Adrenal gland (tissue), 12 donors: ENCODE data around the gene GRM4. TPM values are rescaled to one million over a fixed set of nuclear protein-coding genes. Genes with fewer than 3 reads are reported as not detected.

Experiments
- DNase-seq, 7 donors: peaks; one replicate each; pipeline ENCODE4 v3.0.0-alpha.2; 2019 to 2020
- H3K27ac ChIP-seq, 5 donors: fragments of 200-600 bp; sonication (generic) in 4 of 5; 1 replicate in 3 of 5; 2 replicates in 2 of 5; pipeline versions ENCODE4 v1.5.1 to v1.8.0; 2016 to 2020; ENCODE audit warnings: mild to moderate bottlenecking in 1 of 5
- H3K27me3 ChIP-seq: fragments of 200-600 bp; 2 replicates; pipeline ENCODE4 v1.8.0; 2021
- H3K36me3 ChIP-seq, 2 donors: fragments of 200-600 bp; replicated peaks in 1 of 2; 1 replicate in 1 of 2; 2 replicates in 1 of 2; pipeline versions ENCODE4 v1.5.1 to v1.8.0; 2018 to 2022
- H3K4me1 ChIP-seq, 2 donors: fragments of 200-600 bp; replicated peaks in 1 of 2; 1 replicate in 1 of 2; 2 replicates in 1 of 2; pipeline versions ENCODE4 v1.5.1 to v1.8.0; 2018 to 2021
- H3K4me3 ChIP-seq, 4 donors: fragments of 200-600 bp; sonication (generic) in 3 of 4; one replicate each; pipeline ENCODE4 v1.5.1; 2016 to 2018
- H3K9me3 ChIP-seq, 3 donors: fragments of 200-600 bp; sonication (generic) in 1 of 3; replicated peaks in 1 of 3; 1 replicate in 2 of 3; 2 replicates in 1 of 3; pipeline versions ENCODE4 v1.5.1 to v1.8.0; 2016 to 2021
- POLR2A ChIP-seq, 2 donors: fragments of 450-650 bp; IDR thresholded peaks; one replicate each; pipeline ENCODE4 v1.6.1; 2017; ENCODE audit warnings: antibody characterized with exemption in 2 of 2, mild to moderate bottlenecking in 2 of 2, moderate library complexity in 1 of 2
- WGBS, 4 donors: extraction: QIAGEN DNeasy Blood & Tissue Kit in 2 of 4; methylation state at CpG; one replicate each; pipeline versions ENCODE4 v1.1.5 to v1.1.7; 2013 to 2017; 5-methylcytosine and 5-hydroxymethylcytosine counted together
- intact Hi-C, 2 donors: fragments of 100-400 bp; cut with DNase I; formaldehyde crosslinking; loops; one replicate each; pipeline versions ENCODE4 v1.14.1 to v1.15.0; 2022 to 2023
- polyA plus RNA-seq, 3 donors: library from polyadenylated mRNA; stranded (reverse); fragments of 200-250 nt in 2 of 3; fragments of 350-450 nt in 1 of 3; fragmentation: Illumina TruSeq in 1 of 3; extraction: RNeasy Lipid Tissue Mini Kit (QIAGEN cat#74804) in 1 of 3; gene quantifications; one replicate each; pipeline ENCODE4 v1.2.3, GENCODE V29; 2013 to 2014
- total RNA-seq, 9 donors: library from RNA; depleted of rRNA in 4 of 9; stranded (reverse); fragments of >200 nt in 4 of 9; fragments of 120-200 nt in 1 of 9; fragmentation: NEBNext Ultra II Directional in 1 of 9; extraction: Animal tissue kit (Norgen Biotek cat#: 25700) in 1 of 9; gene quantifications; one replicate each; pipeline versions ENCODE4 v1.1.0 to v1.2.4, GENCODE V29; 2013 to 2023
- TF ChIP-seq, protein P1 (sequence below), 6 experiments: fragments of 450-650 bp in 4 of 6; fragments of 200-600 bp in 2 of 6; sonication (generic) in 1 of 6; IDR thresholded peaks; 1 replicate in 5 of 6; 2 replicates in 1 of 6; pipeline versions ENCODE4 v1.5.1 to v1.8.0; 2016 to 2021; ENCODE audit warnings: antibody characterized with exemption in 6 of 6, mild to moderate bottlenecking in 2 of 6, moderate library complexity in 1 of 6
- donor health status: healthy with polysubstance abuse.
- donor health status: Bipolar disorder and iron deficiency.
- donor health status: DM: yes; HTN: yes; CAD: no.
- donor health status: DM: no; HTN: no; CAD: no.
- donor health status: DM: no; HTN: no; CAD: no.
- donor health status: DM: yes; HTN: yes; CAD: no.

Gene GRM4
- total and polyA plus RNA-seq, 12 donors = 0.06 TPM; not detected in 11

DNA sequence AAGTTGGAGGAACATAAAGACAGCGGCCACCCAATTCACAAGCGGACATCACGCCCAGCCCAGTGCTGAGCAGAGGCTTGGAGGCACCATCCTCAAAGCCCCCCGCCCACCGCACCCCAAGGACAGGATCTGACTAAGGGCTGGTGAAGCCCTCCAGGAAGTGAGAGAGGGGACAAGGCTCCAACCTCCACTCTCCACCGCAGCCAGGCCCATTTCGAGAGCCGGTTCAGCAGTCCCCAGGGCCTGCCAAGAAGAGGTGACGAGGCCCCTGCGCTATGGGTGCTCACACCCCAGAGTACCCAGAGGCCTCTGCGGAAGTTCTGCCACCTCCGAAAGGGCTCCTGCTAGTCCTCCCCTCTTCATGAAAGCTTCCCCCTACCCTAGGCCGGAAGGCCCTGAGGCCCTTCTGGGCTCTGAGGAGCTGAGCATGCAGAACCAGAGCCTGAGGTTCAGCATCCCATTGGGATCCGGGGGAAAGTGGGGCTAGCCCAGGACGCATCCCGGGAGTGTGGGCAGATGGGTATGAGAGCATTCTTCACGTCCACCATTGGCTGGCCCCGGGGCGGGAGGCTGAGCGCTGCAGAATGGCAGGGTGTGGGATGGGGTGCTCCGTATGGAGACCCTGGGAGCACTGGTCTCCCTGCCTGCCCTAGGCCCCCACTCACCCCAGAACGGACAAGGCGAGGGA is 2.5 kb downstream of the GRM4 start:
- DNase-seq = no peak
- no peak for TF ChIP-seq POLR2A (IDR thresholded peaks at IDR 0.05)
- TF ChIP-seq, protein P1, sequence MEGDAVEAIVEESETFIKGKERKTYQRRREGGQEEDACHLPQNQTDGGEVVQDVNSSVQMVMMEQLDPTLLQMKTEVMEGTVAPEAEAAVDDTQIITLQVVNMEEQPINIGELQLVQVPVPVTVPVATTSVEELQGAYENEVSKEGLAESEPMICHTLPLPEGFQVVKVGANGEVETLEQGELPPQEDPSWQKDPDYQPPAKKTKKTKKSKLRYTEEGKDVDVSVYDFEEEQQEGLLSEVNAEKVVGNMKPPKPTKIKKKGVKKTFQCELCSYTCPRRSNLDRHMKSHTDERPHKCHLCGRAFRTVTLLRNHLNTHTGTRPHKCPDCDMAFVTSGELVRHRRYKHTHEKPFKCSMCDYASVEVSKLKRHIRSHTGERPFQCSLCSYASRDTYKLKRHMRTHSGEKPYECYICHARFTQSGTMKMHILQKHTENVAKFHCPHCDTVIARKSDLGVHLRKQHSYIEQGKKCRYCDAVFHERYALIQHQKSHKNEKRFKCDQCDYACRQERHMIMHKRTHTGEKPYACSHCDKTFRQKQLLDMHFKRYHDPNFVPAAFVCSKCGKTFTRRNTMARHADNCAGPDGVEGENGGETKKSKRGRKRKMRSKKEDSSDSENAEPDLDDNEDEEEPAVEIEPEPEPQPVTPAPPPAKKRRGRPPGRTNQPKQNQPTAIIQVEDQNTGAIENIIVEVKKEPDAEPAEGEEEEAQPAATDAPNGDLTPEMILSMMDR (IDR thresholded peaks at IDR 0.05) = no peak
- WGBS, 4 donors = 21 to 53% (median 47%) methylated on average over 7 to 23 of the region's 23 CpGs
- intact Hi-C loops = no loop called here
- H3K9me3 ChIP-seq = no peaks in the 10 kb centered on the region
- H3K4me3 ChIP-seq = no peak overlapping the region
- no peak overlapping the region for H3K27ac ChIP-seq
- H3K4me1 ChIP-seq = peaks cover 13 to 16% of the 10 kb centered on the region in 2 donors
- peaks cover 74% of the 10 kb centered on the region for H3K27me3 ChIP-seq
- H3K36me3 ChIP-seq = no peaks in the 10 kb centered on the region

DNA sequence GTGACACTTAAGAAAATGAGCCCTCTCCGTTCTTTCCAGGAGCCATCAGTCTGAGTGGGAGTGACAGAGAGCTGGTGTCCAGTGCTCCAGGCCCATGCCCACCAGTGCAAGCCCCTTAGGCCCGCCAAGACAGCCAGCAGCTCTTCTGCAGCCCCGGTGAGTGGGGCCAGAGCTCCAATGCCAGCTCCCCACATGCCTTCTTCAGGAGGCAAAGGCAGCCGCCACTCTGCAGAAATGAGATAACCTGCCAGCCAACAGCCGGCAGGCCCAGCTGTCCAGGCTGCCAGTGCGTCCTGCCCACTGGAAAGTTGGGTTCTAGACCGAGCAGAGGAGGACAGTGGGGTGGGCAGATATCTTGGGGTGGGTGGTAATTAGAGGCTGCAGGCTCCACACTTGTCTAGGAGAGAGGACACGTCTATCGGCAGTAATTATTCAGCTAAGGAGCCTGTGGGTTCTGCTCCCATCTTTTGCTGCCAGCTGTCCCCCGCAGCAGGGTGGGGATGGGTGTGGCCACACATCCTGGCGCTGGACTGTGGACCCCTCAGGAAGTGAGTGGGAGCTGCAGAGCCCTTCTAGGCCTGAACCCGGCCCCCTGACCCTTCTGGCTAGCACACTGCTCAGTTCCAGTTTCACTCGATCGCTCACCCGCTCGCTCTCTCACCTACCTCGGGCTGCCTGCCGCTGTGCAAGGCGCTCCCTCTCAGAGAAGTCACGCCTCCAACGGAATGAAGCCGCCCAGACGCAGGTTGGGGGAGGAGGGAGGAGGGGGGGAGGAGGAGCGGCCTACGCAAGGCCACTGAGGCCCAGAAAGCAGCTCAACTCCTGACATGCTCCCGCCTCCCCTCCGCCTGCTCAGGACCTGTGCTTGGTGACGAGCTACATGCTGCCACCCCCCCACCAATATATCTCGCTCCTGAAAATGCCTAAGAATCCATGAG is 3.6 kb downstream of the GRM4 start:
- Histone ChIP-seq H3K4me1 (peaks cover 13 to 16% of the 10 kb centered on the region in 2 donors), H3K27ac (no peak overlapping the region), H3K36me3 (no peaks in the 10 kb centered on the region), H3K4me3 (no peak overlapping the region), H3K9me3 (no peaks in the 10 kb centered on the region), H3K27me3 (peaks cover 77% of the 10 kb centered on the region)
- intact Hi-C loops = no loop called here
- peak in 6 of 7 donors; percentile 31 to 59 (median 46) for DNase-seq
- WGBS, 4 donors = 11 to 32% (median 25%) methylated on average over 17 to 29 of the region's 29 CpGs
- TF ChIP-seq POLR2A (IDR thresholded peaks at IDR 0.05) = no peak
- TF ChIP-seq, protein P1 (IDR thresholded peaks at IDR 0.05) = no peak

DNA sequence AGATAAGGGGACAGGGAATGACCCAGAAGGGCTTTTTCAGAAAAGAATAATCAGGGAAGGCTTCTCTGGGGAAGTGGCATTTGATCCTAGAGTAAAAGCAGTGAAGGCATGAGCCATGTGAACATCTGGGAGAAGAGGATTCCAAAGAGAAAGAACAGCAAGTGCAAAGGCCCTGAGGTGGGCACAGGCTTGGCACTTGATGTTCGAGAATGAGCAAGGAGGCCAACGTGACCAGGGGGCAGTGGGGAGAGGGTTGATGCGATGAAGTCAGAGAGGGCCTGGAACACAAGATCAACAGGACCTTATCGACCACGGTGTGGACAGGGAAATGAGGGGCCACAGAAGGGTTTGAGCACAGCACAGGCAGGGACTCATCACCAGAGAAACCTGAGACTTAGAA is 5.8 kb downstream of the GRM4 start:
- intact Hi-C loops = no loop called here
- H3K4me1 ChIP-seq = peaks cover 13 to 14% of the 10 kb centered on the region in 2 donors
- H3K36me3 ChIP-seq = no peaks in the 10 kb centered on the region
- WGBS, 4 donors = 73 to 82% (median 77%) methylated on average over 5 of the region's 5 CpGs
- H3K4me3 ChIP-seq = no peak overlapping the region
- peaks cover 71% of the 10 kb centered on the region for H3K27me3 ChIP-seq
- no peak overlapping the region for H3K27ac ChIP-seq
- DNase-seq = no peak
- H3K9me3 ChIP-seq = no peaks in the 10 kb centered on the region
- TF ChIP-seq, protein P1 (IDR thresholded peaks at IDR 0.05) = no peak
- TF ChIP-seq POLR2A (IDR thresholded peaks at IDR 0.05) = no peak

DNA sequence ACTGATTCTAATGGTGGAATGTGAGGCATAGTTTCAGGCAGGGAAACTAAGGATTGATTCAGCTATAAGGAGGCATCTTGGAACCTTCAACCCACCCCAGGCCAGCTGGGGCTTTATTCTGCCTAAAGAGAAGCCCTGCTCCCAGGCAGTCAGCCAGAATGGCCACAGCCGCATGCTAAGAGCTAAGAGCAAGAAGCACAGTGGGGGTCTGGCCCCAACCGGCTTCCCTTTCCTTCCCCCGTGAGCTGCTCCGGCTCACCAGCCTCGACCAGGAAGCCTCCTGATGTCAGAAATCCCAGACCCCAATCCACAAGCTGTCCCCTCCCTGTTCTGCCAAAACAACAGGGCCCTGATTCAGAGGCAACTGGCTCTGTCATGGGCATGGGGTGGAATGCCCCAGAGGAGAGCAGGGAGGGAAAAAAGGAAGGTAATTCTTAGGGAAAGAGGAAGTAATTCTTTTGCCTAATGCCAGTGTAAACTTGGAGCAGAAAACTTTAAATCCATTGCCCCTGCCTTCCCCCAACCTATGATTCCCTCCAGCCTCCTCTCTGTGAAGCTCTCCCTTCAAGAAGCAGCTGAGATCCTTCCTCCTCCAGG is 6.9 kb downstream of the GRM4 start:
- peaks cover 3 to 4% of the 10 kb centered on the region in 2 donors for H3K4me1 ChIP-seq
- 30 to 55% (median 48%) methylated on average over 3 to 5 of the region's 5 CpGs for WGBS, 4 donors
- TF ChIP-seq POLR2A (IDR thresholded peaks at IDR 0.05) = no peak
- TF ChIP-seq, protein P1 (IDR thresholded peaks at IDR 0.05) = no peak
- peaks cover 66% of the 10 kb centered on the region for H3K27me3 ChIP-seq
- H3K36me3 ChIP-seq = no peaks in the 10 kb centered on the region
- H3K27ac ChIP-seq = no peak overlapping the region
- DNase-seq = no peak
- intact Hi-C loops = no loop called here
- no peak overlapping the region for H3K4me3 ChIP-seq
- H3K9me3 ChIP-seq = no peaks in the 10 kb centered on the region
